HG02884 (cell line): ENCODE data around the gene ABHD1.
"Not testable (repeated sequence)": the region's sequence is repeated elsewhere in the genome, so short reads cannot be mapped to it uniquely, and the experiment has no call there.

Source experiments
- ATAC-seq: cut with Tn5 transposase; IDR thresholded peaks from one replicate; pipeline ENCODE4 v1.9.1; 2021; ENCODE audit warnings: mild to moderate bottlenecking, moderate library complexity; ENCODE audit not compliant: unreplicated experiment

Gene ABHD1

DNA sequence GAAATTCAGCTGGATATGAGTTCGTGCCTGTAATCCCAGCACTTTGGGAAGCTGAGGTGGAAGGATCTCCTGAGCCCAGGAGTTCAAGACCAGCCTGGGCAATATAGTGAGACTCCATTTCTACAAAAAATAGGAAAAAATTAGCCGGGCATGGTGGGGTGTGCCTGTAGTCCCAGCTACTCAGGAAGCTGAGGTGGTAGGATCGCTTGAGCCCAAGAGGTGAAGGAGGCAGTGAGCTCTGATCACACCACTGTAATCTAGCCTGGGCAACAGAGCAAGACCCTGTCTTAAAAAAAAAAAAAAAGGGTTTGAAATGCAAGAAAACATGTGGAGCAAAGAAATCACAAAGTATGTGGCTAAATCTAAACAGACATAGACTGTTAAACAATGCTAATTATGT, 14.5 kb upstream of the ABHD1 start:
- ATAC-seq = no peak

DNA sequence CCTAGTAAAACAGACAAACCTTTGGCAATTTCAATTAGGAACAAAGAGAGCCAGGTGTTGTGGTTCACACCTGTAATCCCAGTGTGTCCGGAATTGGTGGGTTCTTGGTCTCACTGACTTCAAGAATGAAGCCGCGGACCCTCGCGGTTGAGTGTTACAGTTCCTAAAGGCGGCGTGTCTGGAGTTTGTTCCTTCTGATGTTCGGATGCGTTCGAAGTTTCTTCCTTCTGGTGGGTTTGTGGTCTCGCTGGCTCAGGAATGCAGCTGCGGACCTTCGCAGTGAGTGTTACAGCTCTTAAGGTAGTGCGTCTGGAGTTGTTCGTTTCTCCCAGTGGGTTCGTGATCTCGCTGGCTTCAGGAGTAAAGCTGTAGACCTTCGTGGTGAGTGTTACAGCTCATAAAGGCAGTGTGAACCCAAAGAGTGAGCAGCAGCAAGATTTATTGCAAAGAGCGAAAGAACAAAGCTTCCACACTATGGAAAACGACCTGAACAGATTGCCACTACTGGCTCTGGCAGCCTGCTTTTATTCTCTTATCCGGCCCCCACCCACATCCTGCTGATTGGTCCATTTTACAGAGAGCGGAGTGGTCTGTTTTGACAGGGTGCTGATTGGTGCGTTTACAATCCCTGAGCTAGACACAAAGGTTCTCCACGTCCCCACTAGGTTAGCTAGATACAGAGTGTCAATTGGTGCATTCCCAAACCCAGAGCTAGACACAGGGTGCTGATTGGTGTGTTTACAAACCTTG, 12.8 kb upstream of the ABHD1 start:
- not testable (repeated sequence) for ATAC-seq

DNA sequence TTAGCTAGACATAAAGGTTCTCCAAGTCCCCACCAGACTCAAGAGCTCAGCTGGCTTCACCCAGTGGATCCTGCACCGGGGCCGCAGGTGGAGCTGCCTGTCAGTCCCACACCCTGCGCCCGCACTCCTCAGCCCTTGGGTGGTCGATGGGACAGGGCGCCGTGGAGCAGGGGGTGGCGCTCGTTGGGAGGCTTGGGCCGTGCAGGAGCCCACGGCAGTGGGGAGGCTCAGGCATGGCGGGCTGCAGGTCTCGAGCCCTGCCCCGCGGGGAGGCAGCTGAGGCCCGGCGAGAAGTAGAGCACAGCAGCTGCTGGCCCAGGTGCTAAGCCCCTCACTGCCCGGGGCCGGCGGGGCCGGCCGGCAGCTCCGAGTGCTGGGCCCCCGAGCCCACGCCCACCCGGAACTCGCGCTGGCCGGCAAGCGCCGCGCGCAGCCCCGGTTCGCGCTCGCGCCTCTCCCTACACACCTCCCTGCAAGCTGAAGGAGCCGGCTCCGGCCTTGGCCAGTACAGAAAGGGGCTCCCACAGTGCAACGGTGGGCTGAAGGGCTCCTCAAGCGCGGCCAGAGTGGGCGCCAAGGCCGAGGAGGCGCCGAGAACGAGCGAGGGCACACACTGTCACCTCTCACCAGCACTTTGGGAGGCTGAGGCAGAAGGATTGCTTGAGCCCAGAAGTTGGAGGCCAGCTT, 12.1 kb upstream of the ABHD1 start:
- ATAC-seq = not testable (repeated sequence)

DNA sequence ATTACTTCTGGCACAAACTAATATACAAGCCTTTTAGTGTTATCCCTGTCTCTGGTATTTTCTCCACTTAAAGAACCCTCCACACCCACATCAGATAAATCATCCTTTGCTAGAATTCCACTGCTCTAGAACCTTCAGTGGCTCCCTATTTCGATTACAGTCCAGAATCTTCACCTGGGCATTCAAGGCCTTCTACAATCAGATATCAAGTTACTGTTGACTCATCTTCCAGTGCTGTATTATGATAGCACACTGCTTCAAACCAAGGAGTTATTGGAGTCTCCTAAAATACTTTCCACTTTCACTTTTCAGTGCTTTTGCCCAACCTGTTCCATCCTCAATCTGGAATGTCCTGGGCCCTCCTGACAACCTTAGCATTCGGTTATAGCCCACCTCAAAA, 8.1 kb upstream of the ABHD1 start:
- ATAC-seq = no peak

DNA sequence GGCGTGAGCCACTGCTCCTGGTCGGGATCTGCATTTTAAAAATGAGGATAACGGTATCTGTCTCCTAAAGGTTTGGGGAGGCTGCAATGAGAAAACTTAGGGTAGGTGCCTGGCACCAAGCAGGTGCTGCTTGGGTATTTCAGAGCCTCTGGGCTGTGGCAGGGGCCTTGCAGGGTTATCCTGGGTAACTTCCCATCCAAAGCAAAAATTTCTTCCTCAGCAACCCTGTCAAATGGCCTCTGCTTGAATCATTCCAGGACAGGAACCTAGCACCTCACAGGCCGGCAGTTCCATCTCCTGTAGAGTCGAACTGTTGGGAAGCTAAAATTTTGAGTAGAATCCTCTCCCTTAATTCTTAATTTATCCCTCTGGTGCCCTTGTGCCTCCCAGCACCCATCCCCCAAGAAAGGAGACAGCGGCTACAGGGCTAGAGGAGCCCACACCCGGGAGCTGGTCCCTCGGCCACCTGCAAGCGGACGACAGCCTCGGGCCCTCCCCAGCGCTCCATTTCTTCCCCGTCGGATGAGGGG, 5.6 kb upstream of the ABHD1 start:
- no peak for ATAC-seq

DNA sequence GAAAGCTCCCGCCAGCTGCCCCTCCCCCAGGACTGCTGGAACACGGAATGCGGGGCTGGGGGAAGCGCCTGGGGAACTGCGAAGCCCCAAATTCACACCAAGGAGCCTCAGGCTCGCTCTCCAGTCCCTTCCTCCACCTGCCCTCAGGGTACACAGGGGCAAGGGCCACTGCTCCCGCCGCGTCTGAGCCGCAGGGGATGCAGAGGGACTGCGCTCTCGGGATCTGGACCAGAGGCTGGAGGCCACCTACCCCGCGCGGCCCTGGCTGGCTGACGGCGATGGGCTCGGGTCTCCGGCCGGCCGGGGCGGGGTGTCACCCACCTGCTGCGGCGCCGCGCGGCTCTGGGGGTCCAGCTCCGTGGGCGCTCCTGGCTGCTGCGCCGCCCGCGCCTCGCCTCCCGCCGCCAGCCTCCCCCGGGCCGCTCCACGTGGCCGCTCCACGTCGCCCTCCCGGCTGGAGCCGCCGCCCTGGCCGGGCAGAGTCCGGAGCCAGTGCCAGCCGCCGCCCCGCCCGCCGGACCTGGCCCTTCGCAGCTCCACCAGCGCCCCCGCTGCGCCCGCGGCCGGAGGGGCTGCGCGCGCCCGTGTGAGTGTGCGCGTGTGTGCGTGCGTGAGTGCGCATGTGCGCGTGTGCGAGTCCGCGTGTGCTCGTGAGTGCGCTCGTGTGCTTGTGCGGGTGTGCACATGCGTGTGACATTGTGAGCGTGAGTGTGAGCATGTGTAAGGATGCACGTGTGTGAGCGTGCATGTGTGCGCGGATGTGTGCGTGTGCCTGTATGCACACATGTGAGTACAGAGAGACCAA, 4.9 kb upstream of the ABHD1 start, which contains the start of gene CGREF1:
CGREF1 (minus strand) TSS at position 604 of the 805 bp plus-strand sequence. CDS start 14,762 bp downstream, outside the sequence.
- no peak for ATAC-seq

DNA sequence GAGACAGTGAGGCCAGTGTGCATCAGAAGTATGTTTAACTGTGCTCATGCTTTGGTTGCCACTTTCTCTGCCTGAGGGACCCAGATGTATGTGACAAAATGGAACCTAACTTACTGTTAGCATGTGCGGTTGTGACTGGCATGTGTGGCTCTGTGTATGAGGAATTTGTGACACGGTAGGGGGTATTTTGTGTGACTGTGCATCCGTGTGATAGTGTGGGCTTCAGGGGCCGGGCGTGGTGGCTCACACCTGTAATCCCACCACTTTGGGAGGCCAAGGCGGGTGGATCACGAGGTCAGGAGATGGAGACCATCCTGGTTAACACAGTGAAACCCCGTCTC, 4.3 kb upstream of the ABHD1 start:
- ATAC-seq = not testable (repeated sequence)

DNA sequence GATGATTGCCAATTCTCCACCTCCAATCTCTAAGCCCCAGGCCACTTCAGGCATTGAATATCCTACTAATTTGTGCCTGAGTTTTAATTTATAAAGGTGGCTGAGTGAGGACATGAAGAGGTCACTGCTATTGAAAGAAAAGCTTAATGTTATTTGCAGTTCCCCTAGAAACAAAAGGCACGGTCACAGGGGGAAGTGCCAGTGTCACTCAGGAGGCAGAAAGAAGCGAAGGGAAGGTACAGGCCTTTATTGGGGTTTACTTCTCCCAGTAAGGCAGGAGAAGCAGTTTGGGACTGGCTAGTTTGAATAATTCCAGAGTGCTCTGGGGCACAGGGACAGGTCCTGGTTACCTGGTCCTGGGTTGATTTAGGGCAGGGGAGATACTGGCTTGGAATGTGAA, 1.7 kb upstream of the ABHD1 start:
- ATAC-seq = no peak

DNA sequence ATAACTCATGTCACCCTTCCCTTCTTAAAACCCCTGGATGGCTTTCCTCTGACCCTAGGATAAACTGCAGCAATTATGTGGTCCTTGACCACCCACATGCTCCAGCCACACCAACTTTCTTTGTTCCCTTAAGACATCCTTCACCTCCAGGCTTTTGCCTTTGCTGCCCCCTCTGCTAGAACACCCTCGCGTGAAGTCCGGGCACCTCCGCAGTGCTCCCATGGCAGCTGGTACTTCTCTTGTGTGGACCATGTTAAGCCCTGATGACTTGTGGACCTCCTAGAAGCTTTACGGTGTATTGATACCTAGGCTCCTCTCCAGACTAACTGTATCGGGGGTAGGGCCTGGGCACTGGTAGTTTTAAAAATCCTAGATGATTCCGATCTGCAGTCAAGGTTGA, 824 bp upstream of the ABHD1 start:
- no peak for ATAC-seq

DNA sequence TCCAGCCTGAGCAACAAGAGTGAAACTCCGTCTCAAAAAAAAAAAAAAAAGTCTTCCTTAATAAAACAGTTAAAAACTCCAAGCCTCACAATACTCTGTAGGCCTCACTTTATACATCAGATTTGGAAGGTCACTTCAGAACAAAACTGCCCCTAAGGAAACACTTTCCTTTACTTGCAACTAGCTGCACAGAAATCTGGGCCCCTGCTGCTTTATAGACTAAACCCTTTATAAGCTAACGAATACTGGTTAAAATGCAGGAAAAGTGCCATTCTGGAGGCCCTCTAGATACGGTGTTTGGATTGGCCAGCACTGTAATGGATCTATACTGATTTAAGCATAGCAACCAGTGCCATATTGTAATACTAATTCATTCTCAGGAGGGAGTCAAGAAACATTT, 1.5 kb downstream of the ABHD1 start:
- no peak for ATAC-seq

DNA sequence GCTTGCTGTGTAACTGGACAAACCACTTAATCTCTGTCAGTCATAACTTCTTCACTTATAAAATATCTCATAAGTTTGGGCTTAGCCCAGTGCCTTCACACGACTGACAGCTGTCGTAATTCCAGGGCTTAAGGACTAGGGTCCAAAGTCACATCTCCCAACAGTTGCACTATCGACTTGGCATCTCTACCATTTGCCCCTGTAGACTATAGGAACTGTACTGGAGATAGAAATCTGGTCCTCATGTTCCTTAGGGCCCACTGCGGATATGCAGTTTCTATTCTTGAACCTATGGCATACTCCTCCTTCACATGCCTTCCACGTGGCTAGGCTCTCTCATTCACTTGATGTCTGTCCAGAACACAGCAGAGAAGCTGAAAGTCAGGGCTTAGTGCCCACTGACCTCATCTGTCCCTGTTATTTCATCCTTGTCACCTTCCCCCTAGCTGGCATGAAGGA, 2.7 kb downstream of the ABHD1 start:
- ATAC-seq = no peak

DNA sequence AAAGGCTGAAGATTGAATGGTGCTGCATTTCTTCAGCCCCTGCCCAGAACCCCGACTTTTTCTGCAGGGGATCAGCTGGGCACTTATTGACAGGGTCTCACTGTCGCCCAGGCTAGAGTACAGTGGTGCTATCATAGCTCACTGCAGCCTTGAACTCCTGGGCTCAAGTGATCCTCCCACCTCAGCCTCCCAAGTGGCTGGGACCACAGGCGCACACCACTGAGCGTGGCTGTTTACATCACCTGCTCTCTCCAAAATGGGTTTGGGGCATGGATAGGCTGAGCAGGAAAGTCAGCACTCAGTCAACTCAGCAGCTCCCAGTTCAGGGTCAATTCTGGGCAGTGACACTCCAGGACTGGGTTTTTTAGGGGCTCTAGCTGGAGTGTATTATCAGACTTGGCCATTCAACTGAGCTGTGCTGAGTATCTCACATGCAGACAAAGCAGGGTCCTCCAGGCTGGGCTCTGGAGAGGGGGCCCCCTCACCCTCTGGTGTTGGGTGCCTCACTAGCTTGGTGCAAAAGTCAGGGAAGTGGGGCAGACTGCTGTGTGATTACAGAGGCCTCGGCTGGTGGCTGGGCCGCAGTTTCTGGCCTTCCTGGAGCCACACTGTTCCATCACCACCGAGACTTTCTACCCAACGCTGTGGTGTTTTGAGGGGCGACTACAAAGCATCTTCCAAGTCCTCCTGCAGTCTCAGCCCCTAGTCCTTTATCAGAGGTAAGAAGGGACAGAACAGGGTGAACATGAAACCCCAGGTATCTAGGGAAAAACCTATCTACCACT, 4.5 kb downstream of the ABHD1 start:
- ATAC-seq = no peak

DNA sequence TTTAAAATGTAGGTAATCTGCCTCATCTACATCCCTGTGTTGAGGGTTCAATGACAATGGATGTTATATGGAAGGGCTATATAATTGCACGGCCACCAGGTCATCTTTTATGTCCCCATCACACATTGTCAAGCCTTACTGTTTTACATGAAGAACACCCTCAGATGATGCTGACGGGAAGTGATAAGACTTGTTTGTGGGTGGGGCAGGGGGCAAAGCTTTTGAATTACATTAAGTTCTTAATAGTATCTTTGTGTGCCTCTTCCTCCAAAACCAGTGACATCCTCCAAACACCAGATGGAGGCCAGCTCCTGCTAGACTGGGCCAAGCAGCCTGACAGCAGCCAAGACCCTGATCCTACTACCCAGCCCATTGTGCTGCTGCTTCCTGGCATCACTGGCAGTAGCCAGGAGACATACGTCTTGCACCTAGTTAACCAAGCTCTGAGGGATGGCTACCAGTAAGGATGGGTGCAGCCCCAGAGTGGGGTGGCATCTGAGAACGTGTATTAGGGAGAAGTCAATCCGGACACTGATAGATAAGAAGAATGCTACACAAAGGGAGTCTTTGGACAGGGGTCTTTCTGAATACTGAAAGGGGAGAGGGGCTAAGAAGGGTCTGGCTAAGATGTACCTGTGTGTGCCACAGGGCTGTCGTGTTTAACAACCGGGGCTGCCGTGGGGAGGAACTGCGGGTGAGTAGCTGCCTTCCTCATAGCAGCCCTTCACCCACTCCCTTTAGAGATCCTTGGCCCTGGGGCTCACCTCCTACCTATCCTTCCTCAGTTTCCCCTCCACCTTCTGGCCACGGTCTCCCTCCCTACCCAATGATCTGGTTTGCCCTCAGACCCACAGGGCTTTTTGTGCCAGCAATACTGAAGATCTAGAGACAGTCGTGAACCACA, 5.3 kb downstream of the ABHD1 start:
- ATAC-seq = no peak

DNA sequence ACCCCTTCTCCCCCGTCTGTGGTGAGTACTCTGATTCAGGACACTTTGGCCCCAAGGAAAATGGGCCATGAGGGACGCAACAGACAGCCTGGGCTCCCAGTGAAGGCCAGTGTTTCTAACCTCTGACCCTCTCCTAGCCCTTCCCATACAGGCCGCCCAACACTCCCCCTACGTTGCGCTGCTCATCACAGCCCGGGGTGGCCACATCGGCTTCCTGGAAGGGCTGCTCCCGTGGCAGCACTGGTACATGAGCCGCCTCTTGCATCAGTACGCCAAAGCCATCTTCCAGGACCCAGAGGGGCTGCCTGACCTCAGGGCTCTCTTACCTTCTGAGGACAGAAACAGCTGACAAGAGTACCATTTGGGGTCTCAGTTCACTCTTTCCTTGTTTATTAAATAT, 6.8 kb downstream of the ABHD1 start:
- no peak for ATAC-seq

DNA sequence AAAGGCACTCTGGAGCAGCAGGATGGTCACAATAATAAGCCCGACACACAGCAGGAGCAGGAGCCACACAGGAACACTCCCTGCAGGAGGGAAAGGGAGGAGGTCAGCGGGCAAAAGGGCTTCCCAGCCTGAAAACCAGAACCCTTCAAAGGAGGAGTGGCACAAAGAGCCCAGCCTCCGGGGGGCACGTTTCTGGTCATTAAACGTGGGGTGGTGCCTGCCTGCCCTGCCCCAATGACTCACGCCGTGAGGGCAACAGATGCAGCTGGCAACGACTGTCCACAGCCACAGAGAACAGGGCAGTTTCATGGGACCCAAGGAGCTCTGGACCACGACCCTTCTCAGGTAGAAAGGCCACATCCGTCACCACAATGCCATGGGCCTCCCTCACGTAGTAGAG, 7.8 kb downstream of the ABHD1 start:
- no peak for ATAC-seq

DNA sequence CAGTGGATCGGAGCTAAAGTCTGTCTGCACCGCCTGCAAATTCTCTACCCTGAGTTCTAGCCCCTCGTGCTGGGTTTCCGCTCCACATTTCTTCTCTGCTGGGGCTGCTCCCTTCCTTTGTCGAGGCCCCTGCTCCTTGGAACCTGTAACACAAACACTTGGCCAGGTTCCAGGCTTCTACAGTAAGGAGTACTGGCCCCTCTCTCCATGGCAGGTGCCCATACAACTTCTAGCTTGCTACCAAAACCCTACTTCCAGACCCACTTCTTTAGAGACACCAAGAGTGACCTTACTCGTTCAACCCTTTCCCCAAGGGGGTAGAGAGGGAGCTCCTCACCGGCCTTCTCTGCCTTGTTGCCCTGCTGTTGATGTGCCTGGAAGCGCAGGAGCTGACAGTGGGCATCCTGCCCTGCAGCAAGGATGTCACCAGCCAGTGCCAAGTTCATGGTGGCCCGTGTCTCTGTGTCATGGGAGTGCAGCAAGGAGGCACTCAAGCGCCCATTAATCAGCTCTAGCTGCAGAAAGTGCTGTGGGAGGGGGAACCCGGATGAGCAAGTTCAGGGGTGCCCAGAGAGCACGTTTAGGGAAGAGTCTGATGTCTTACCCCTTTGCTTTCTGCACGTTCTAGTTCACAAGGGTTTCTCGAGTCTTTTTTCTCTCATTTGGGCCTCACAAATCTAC, 9.7 kb downstream of the ABHD1 start:
- no peak for ATAC-seq

DNA sequence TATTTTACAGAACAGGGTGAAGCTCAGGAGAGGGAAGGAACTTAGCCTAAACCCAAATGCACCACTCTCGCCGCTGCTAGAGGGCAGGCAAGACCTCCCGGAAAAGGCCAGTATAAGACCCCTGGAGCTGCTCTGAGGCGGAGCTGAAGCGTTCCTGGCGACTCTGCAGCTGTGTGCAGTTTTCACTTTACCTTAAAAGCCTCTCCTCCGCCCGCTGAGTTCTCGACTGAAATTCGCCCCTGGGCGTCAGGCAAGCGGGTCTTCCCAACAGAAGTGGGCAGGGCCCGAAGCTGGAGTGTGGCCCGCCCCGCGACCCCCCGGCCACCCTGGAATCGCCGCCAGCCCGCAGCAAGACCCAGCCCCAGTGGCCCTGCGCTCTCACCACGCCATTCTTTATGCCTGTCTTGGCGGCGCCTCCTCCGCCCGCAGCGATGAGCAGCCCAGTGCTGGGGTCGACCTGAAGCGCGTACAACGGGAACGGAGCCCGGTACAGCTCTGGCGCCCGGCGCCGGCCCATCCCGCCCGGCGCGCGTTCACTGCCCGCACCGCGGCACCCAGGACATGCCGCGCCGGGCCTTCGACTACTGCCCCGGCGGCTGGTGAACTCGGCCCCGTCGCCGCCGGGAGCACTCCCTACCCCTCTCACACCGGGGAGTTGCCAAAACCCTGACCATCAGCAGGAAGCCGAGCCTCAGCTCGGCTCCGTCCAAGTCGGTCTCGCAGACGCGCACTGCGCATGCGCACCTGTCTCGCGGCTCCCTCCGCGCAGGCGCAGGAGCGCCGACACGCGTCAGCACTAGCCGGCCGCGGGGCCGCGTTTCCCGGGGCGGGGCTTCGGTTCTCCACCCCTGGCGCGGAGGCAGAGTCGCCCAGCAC, 10.5 kb downstream of the ABHD1 start, which contains the start of gene PREB:
PREB (minus strand) TSS at position 732 of the 876 bp plus-strand sequence; CDS start at position 517, 215 bp downstream.
- peak; percentile 71 for ATAC-seq
